ENCODE data around the gene MMP17.

Gene MMP17

GRCh38 chr12:131797588-131797934, 30.6 kb upstream of the MMP17 start:
- Histone ChIP-seq H3K9me3 (no peaks in the 10 kb centered on the region), H3K36me3 (peaks cover 50% of the 10 kb centered on the region), H3K4me1 (no peaks in the 10 kb centered on the region), H3K27me3 (no peaks in the 10 kb centered on the region), H3K4me3 (ENCODE audit: low read depth, low read length) (no peak overlapping the region)
- TF ChIP-seq CTCF (IDR thresholded peaks at IDR 0.05; ENCODE audit: low read depth, low read length): no peak; the same call in 1 of the 2 replicates
- no peak for DNase-seq

- DNase-seq: no peak
- H3K36me3 ChIP-seq: peaks cover 52% of the 10 kb centered on the region
- no peak for TF ChIP-seq CTCF (IDR thresholded peaks at IDR 0.05; ENCODE audit: low read depth, low read length)
These were observed 29.0 kb upstream of the MMP17 start for GRCh38 chr12:131799195-131799594.

GRCh38 chr12:131799828-131800593, 28.2 kb upstream of the MMP17 start:
- no peak for DNase-seq
- Histone ChIP-seq H3K36me3 (peaks cover 45% of the 10 kb centered on the region), H3K9me3 (no peaks in the 10 kb centered on the region), H3K4me1 (no peaks in the 10 kb centered on the region), H3K27me3 (no peaks in the 10 kb centered on the region), H3K4me3 (ENCODE audit: low read depth, low read length) (no peak overlapping the region)
- no peak for TF ChIP-seq CTCF (IDR thresholded peaks at IDR 0.05; ENCODE audit: low read depth, low read length)

More at GRCh38 chr12:131799195-131799594, 29.0 kb upstream of the MMP17 start:
- no peak overlapping the region for H3K4me3 ChIP-seq (ENCODE audit: low read depth, low read length)
- H3K9me3 ChIP-seq: no peaks in the 10 kb centered on the region
- H3K4me1 ChIP-seq: no peaks in the 10 kb centered on the region
- H3K27me3 ChIP-seq: no peaks in the 10 kb centered on the region

GRCh38 chr12:131800594-131801135, 27.5 kb upstream of the MMP17 start:
- Histone ChIP-seq H3K36me3 (peaks cover 40% of the 10 kb centered on the region), H3K27me3 (no peaks in the 10 kb centered on the region), H3K4me1 (no peaks in the 10 kb centered on the region), H3K9me3 (no peaks in the 10 kb centered on the region), H3K4me3 (ENCODE audit: low read depth, low read length) (no peak overlapping the region)
- TF ChIP-seq CTCF (IDR thresholded peaks at IDR 0.05; ENCODE audit: low read depth, low read length): no peak
- DNase-seq: no peak

- no peaks in the 10 kb centered on the region for H3K9me3 ChIP-seq
- TF ChIP-seq CTCF (IDR thresholded peaks at IDR 0.05; ENCODE audit: low read depth, low read length): no peak
These were observed 26.8 kb upstream of the MMP17 start for GRCh38 chr12:131801254-131801866.

More at GRCh38 chr12:131801254-131801866, 26.8 kb upstream of the MMP17 start:
- H3K36me3 ChIP-seq: peaks cover 37% of the 10 kb centered on the region
- H3K27me3 ChIP-seq: no peaks in the 10 kb centered on the region
- no peak for DNase-seq
- H3K4me3 ChIP-seq (ENCODE audit: low read depth, low read length): no peak overlapping the region
- H3K4me1 ChIP-seq: no peaks in the 10 kb centered on the region

Data from BE2C (cell line).